ENCODE data around the gene EPHB3.

The EPHB3 gene

GRCh38 chr3:184579513-184579912, 17.9 kb downstream of the EPHB3 start:
- no peak for DNase-seq (ENCODE audit: low read depth, low spot score)

- DNase-seq (ENCODE audit: low read depth, low spot score), result no peak
Observed at GRCh38 chr3:184580376-184580775, 18.8 kb downstream of the EPHB3 start.

DNA sequence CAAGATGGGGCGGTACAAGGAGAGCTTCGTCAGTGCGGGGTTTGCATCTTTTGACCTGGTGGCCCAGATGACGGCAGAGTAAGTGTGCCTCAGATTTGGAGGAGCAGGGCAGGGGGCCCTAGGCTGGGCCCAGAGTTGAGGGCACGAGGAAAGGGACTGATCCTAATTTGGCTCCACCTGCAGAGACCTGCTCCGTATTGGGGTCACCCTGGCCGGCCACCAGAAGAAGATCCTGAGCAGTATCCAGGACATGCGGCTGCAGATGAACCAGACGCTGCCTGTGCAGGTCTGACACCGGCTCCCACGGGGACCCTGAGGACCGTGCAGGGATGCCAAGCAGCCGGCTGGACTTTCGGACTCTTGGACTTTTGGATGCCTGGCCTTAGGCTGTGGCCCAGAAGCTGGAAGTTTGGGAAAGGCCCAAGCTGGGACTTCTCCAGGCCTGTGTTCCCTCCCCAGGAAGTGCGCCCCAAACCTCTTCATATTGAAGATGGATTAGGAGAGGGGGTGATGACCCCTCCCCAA, 19.8 kb downstream of the EPHB3 start:
- DNase-seq (ENCODE audit: low read depth, low spot score), result no peak

GRCh38 chr3:184582646-184583577, 21.3 kb downstream of the EPHB3 start:
- no peak for DNase-seq (ENCODE audit: low read depth, low spot score)

- no peak for DNase-seq (ENCODE audit: low read depth, low spot score)
Observed at GRCh38 chr3:184583578-184584451, 22.2 kb downstream of the EPHB3 start.

GRCh38 chr3:184584464-184584891, 22.9 kb downstream of the EPHB3 start:
- DNase-seq (ENCODE audit: low read depth, low spot score), result no peak

DNA sequence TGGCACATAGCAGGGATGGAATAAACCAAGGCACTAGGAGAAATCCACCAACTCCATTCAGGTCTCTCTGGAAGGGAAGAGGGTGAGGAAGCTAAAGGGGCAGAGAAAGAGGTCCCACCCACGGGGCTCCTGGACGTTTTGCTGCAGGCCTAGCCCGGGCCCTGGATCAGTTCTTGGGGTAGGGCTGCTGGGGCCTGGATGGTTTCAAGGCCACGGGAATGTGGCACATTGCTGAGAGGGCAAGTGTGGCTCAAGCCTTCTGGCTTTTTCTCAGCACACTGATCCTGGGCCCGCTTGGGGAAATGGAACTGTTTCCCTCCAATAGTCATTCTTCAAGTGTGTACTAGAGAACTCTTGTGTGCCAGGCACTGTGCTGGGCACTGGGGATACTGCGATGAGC, 24.0 kb downstream of the EPHB3 start:
- no peak for DNase-seq (ENCODE audit: low read depth, low spot score)

DNA sequence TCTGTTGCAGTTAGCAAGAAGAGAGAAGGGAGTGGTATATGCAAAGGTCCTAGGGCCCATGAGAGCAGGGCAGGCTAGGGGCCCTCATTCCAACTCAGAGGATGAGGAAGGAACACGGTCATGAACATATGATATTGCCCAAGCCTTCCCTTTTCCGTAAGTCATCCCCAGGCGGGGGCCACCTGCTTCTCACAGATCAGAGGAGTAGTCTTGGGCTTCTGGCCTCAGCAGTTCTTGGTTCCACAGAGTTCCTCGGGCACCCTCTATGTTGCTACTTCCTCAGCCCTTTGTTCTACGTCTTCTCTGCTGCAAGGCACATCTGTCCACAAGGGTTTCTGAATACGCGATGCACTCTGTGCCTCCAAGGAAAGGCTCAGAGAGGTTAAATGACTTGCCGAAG, 25.3 kb downstream of the EPHB3 start:
- DNase-seq (ENCODE audit: low read depth, low spot score), result no peak

DNA sequence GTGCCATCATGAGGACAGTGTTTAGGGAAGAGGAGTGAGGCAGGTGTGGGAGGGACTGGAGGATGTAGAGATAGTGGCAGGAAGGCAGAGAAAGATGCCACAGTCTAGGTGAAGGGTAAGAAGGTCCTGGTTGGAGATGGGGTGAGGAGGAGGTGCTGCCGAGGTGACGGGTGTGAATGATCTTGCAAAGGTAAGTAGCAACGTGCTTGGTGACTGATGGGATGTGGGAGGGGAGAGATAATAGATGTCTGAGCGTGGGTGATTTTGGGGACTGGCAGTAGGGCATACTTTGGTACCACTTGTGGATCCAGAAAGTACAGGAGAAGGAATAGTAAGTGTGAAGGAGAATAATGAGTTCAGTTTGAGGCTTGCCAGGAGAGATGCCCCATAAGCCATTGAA, 27.2 kb downstream of the EPHB3 start:
- DNase-seq (ENCODE audit: low read depth, low spot score), result no peak

DNA sequence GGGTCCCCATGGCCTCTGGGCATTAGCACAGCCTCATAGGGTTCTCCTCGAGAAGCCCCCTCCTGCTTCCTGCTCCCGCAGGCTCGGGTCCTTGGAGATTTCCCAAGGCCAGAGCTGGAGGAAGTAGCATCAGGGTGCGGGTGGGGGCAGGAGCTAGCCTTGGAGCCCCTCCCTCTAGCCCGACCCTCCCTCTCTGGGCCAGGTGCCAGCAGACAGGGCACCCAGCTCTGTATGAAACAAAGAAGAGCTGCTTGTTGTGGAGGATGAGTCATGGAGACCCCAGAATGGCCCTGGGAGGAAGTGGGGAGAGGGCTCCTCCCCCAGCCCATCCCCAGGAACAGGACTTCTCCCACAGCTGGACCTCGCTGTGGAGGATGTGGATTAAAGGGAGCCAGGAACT, 29.2 kb downstream of the EPHB3 start:
- DNase-seq (ENCODE audit: low read depth, low spot score), result no peak

GRCh38 chr3:184591789-184592188, 30.2 kb downstream of the EPHB3 start:
- no peak for DNase-seq (ENCODE audit: low read depth, low spot score)

- DNase-seq (ENCODE audit: low read depth, low spot score), result no peak
Observed at GRCh38 chr3:184592371-184593219, 31.0 kb downstream of the EPHB3 start.

- DNase-seq (ENCODE audit: low read depth, low spot score), result no peak
Observed at GRCh38 chr3:184593220-184593927, 31.8 kb downstream of the EPHB3 start.

GRCh38 chr3:184593928-184594303, 32.3 kb downstream of the EPHB3 start:
- no peak for DNase-seq (ENCODE audit: low read depth, low spot score)

DNA sequence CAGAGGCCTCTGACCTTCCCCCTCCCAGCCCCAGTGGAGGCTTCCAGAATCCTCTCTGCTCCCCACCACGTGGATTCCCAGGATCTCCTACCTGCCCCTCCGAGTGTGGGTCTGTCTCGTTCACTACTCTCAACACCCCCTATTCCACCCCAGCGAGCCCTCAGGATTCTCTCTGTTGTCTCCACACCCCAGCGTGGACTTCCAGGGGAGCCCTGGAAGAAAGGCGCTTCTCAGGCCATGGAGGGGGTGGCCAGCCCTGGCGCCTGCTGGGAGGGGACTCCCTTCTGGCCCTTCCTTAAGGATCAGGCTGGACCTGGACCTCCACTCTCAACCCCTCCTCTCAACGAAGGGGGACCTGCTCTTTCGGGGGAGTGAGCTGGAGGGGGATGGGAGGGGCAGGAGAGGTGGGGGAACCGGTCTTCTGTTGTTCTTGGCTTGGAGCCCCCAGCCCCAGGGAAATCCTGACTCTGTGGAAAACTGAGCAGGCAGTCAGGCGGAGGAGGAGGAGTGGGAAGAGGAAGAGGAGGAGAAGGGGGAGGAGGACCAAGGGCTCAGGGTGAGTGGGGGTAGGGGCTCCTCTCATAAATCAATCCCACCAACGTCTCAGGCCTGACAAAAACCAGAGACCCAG, 32.9 kb downstream of the EPHB3 start:
- DNase-seq (ENCODE audit: low read depth, low spot score), result no peak

DNA sequence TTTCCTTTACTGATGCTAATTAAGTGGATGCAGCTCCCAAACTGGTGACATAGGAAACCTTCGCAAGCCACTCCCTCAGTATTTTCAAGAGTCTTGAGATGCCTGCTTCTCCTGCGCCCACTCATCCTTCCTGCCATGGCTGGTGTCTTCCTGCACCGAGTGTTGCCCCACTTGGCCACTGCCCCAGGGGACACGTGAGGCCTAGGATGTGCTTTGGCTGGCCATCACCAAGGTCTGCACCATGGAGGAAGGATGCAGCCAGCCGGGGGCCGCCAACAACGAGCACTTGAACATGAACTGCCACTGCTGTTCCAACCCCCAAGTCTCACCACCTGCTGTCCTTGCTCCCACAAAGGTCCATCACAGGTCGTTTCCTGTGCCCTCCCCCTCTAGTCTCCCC, 34.1 kb downstream of the EPHB3 start:
- DNase-seq (ENCODE audit: low read depth, low spot score), result no peak

DNA sequence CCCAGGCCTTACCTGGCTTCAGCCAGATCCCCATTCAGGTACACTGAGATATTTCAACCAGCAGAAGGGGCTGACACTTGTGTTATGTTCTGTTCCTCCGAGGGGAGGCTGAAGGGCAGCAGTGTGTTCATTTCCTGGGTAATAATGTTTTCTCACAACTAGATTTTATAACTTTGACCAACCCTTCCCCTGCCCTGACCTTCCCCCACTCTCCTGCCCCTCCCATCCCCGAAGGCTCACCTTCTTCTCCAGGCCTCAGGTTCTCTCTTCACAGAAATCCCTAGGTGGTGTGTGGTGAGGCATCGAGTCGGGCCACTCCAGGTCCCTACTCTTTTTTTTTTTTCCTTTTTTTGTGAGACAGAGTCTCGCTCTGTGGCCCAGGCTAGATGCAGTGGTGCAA, 34.6 kb downstream of the EPHB3 start:
- no peak for DNase-seq (ENCODE audit: low read depth, low spot score)

GRCh38 chr3:184596886-184597575, 35.4 kb downstream of the EPHB3 start:
- no peak for DNase-seq (ENCODE audit: low read depth, low spot score)

DNA sequence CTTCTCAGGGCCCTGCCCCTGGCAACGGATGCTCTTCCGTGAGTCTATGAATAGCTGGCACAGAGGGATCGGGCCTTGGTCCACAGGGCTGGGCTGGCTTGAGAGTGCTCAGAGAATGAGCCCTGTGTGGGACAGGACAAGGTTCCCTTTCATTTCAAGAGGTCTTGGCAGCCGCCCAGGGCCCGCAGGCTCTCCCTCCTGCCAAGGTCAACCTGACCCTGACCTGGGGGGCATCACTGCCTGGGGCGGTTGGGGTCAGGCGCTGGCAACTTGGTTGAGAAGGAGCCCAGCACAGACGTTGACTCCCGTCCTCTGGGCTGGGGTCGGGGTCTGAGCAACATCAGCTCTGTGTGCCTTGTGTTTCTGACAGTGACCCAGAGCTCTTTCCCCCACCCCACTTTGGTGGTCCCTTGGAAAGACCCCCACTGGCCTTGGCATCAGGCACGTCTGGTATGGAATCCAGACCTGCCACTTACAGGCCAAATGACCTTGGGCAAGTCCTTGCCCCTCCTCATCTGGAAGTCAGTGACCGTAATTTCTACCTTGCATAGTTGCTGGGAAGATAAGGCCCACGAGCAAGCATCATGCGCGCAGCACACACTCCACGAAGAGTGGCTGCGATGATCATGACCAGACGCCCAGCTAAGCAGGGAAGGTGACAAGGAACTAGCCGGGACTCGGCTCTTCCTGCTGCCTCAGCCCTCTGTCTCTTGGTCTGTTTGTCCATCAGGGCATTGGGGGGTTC, 36.4 kb downstream of the EPHB3 start:
- DNase-seq (ENCODE audit: low read depth, low spot score), result no peak
